GM19023 (cell line): Measurements from ENCODE around the gene C13orf42.

Experiments
- ATAC-seq: cut with Tn5 transposase; IDR thresholded peaks from one replicate; pipeline ENCODE4 v1.9.1; 2021; ENCODE audit warnings: mild to moderate bottlenecking, moderate library complexity; ENCODE audit not compliant: unreplicated experiment

C13orf42 gene

DNA sequence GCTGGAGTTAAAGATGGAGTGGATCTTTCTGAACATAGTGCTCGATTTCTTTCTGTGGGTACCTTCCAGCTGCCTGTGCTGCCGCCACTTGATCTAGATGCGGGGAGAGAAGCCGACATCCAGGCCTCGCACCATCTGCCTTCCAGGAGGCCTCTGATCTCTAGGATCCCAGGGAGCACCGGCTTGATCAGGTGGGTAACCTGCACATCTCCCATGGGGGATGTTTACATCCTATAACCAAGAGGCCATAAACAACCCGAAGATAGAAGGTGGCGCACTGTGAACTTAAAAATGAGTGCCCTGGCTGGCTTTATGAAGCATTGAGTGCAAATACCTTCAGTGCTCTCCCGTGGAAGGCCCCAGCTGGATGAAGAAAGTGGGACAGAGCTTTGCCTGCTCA is at the start of gene C13orf42:
TSS of gene C13orf42 (minus strand) at position 101 of the 400 bp plus-strand sequence. CDS start at position 36, 65 bp downstream.
- ATAC-seq = no peak

DNA sequence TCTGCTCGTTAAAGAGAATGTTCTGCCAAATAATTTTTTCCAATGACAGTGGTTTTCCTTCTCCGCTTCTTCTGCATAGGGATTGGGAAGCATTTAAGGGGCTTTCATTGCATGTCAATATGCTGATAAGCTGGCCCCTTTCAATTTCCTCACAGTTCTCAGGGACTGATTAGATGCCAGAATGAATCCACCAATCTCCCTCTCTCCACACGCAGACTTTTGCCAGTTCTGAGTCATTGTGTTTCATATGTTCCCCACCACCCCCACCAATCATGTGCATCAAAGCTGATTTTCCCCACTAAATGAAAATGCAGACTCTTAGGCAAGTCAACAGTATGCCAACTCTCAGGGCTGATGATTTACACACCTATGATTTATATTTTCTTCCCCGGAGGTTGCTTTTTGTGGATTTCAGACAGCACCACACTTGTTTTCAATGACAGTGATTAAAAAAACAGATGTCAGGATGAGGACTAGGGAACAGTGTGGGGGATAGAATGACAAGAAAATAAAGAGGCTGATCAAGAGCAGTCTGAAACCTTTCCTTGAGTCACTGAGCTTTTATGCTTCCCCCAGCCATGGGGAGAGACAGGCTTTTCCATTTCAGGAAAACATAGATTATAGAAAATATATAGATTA is 47.9 kb upstream of the C13orf42 start:
- ATAC-seq = no peak

DNA sequence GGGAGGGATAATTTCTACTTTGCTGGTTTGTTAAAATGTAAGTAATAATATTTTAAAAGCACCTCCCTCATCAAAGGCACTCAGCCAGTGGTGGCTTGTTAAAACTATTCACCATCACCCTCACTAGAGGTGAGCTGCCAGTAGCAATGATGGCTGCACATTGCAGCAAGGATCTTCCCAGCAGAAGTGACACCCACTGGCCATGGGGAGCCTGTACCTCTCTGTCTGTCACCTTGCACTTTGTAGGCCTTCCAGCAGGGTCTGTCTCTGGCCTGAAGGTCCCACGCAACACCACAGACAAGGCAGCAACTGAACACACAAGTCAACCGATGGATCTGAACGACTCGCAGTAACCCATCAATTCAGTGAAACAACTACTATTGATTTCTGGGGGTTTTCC is 47.3 kb upstream of the C13orf42 start:
- no peak for ATAC-seq

DNA sequence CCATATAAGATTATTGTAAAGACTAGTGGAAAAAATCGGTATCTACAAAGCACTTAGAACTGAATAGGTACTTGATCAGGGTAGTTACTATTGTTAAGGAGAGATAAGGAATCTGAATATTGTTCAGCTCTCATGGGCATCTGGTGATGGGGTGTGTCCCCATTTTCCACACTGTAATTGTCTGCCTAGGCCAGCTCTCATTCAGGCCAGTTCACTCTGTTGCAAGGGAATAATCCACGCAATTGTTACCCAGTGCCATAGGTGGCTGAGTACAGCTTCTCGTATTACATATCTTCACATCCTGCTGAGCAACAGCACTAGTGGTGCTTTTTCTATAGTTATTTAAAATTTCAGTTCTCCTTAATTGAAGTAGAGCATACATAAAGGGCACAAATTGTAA is 45.6 kb upstream of the C13orf42 start:
- ATAC-seq = no peak

DNA sequence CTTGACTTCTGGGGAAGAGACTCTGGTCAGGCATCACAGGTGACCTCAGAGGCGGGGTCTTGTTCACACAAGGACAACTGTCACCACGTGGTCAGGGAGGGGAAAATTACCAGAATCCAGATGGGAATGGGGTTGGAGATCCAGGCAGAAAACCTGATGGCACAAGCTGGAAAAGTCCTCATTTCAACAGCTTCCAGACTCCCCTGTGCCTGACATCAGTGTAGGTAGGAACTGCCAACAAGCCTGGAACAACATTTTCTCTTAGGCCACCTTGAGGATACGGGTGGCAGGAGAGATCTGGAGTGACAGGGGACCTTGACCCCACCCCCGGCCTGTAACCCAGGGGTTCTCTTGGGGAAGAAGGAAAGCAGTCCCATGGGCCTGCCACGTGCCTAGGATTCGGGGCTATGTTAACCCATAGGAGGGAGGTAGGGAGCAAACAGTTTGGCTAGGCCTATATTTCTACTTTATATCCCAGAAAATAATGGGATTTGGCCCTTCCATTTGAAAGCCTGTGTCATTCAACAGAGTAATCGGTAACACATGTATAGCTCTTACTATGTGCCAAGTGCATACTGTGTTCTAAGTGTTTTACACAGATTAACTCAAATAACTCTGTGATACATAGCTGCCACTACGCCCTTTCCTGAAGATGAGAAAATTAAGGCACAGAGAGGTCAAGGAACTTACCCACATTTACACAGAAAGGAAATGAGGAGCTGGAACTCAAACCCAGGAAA is 44.9 kb upstream of the C13orf42 start:
- ATAC-seq = no peak

DNA sequence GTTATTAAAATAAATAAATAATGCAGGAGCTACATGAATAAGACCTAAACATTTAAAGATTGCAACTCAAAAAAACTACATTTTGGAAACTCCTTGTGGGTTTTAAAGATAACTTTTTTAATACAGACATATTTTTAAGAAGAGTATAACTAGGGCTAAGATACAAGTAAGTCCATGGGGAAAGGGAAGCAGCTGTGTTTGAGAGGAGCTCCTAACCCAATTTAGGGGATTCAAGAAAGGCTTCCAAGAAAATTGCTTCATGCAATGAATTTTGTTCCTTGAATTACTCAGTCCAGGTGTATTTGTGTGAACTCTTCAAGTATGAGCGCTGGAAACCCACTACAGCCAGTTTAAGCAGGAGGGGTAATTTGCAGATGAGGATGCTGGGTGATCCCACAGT is 44.1 kb upstream of the C13orf42 start:
- ATAC-seq = no peak

DNA sequence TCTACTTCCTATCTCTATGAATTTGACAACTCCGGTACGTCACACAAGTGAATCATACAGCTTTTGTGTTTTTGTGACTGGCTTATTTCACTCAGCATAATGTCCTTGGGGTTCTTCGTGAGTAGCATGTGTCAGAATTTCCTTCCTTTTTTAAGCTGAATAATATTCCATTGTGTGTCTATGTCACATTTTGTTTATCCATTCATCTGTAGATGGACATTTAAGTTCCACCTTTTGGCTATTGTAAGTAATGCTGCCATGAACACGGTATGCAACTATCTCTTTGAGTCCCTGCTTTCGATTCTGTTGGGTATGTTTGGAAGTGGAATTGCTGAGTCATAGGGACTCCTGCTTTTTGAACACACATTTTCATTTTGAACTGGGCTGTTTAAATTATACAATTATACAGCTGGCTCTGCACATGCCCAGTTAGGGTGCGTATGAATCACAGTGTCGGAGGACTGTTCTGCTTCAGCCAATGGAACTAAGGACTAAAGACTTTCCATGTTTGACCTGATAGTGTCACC is 43.0 kb upstream of the C13orf42 start:
- no peak for ATAC-seq

DNA sequence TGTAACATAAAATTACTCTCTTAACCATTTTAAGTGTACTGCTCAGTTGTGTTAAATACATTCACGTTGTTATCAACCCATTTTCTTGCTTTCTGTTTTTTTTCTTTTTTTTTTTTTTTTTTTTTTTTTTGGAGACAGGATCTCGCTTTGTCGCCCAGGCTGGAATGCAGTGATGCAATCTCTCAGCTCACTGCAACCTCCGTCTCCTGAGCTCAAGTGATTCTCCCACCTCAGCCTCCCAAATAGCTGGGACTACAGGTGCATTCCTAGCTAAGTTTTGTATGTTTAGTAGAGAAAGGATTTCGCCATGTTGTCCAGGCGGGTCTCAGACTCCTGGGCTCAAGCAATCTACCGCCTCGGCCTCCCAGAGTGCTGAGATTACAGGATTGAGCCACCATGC is 42.5 kb upstream of the C13orf42 start:
- no peak for ATAC-seq

DNA sequence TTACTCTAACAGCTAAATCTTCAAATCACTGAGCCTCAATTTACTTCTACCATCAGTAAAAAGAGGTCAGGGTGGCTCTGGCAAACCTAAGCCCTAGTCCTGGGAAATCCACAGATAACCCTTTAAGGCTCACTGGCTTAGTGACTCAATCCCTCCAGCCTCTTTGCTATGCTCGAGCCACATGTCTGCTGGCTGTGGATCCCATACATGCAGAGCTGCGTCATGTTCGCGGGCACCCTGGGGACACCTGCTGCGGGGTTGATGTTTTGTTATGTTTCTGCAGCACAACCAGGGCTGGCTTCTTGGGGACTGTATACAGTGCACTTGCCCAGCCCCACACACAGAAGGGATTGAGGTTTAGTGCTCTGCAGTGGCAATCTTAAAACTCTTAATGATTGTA is 41.6 kb upstream of the C13orf42 start:
- no peak for ATAC-seq

DNA sequence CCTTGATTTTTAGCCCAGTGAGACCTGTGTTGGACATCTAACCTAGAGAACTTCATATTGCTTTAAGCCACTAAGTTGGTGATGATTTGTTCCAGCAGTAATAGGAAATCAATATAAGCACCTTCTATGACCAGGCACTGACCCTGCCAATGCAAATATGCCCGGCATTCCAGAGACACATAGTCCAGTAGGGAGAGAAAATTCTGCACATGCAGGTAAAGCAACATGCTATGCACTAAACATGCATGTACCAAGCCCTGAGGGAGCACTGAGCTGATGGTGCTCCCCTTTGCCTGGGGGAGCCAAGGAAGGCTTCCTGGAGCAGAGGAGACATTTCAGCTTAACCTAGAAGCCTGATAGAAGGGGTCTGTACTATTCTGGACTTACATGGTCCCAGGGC is 40.4 kb upstream of the C13orf42 start:
- ATAC-seq = no peak

DNA sequence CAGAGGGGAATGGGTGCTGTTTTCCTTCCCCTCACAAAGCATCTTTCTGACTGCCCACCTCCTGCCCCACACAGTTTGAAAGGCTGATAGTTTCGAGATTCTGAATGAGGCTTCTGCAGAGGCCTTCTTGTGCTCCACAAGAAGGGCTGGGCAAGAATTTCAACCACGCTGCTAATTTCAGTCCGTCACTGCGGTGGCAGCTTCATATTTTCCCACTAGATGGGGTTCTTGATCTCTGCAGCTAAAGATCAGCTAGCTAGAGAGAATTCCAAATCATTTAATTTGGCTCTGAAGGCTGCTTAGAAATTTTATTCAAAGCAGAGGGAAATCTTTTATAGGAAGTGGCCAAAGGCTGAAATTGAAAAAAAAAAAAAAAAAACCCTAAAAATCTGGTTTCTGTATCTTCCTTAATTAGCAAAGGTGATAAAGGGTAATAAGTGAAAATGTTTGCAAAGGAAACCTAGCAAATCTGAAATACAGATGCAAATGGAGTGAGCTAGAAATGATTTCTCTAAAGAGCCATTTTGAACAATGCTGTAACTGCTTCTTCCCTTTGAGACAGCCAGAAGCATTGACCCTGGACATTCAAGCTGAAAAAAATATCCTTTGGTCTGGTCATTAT is 38.0 kb upstream of the C13orf42 start:
- ATAC-seq = no peak

DNA sequence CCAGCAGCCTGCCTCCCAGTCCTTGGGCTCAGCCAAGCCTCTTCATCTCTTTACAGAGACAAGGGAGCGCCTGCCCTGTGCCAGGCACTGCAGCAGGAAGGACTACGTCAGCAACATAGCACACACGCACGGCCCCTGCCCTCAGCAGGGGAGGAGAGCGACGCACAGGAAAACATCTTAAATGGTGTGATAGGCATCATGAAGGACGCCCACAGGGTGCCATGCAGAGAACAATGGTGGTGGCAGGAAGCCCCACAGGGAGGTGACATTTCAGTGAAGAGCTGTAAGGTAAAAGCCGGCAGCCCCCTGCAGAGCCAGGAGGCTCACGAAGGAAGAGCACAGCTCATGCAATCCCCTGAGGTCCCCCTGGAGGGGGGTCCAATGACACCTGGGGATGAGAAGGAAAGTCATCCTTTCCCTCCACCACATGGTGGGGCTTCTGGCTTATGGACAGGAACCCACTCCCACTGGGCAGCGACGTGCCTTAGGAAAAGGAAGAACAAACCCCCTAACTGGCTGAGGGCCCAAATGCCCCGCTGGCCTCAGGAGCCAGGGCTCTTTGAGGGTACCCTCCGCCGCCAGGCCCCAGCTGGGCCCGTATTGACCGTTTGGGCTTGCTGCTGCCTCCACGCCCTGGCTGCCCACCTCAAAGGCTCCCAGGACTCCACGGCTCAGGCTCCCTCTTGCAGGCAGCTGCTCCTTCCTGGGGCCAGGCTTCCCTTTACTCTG is 37.3 kb upstream of the C13orf42 start:
- ATAC-seq = no peak

DNA sequence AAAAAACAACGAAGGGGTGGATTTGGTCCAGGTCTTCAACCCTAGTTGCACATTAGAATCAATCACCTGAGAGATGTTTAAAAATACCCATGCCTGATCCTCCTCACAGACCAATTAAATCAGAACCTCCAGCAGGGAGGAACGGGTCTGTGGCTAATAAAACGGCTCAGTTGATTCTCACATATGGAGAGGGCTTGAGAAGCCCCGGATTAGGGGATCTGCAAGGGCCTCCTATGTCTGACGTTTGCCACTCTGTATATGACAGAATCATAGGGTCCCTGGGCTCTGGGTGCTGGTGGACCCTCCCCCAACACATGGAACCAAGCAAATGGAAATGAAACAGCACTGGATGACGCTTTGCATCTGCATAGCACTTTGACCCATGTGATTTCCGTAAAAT is 36.7 kb upstream of the C13orf42 start:
- ATAC-seq = no peak

DNA sequence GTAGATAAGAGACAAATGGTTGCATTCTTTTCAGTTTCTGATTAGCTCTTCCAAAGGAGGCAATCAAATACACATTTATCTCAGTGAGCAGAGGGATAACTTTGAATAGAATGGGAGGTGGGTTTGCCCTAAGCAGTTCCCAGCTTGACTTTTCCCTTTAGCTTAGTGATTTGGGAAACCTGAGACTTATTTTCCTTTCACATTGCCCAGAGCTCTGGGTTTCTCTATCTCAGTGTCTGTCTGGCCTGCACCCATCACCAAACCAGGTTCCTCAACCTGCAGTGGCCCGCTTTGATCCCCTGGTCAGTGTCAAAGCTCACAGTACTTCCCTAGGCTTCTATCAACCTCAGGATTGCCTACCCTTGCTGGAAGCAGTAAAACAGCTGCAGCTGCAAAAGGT is 35.6 kb upstream of the C13orf42 start:
- no peak for ATAC-seq

DNA sequence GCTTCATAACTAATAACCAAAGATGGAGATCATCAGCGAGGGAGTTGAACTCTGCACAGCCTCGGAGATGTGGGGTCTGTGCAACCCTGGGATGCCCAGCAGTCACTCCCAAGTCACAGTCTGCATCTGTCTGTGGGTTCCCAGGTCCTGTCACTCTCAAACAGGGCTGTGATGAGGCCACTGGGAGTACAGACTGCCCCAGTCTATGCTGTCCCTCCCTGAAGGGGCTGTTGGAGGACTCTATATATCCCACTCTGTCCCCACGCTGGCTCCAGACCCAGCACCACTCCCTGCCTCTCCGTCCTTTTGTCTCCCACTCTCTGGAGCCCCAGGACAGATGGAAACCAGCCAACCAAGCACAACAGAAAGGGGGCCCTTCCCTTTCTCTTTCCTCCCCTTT is 26.2 kb upstream of the C13orf42 start:
- no peak for ATAC-seq

DNA sequence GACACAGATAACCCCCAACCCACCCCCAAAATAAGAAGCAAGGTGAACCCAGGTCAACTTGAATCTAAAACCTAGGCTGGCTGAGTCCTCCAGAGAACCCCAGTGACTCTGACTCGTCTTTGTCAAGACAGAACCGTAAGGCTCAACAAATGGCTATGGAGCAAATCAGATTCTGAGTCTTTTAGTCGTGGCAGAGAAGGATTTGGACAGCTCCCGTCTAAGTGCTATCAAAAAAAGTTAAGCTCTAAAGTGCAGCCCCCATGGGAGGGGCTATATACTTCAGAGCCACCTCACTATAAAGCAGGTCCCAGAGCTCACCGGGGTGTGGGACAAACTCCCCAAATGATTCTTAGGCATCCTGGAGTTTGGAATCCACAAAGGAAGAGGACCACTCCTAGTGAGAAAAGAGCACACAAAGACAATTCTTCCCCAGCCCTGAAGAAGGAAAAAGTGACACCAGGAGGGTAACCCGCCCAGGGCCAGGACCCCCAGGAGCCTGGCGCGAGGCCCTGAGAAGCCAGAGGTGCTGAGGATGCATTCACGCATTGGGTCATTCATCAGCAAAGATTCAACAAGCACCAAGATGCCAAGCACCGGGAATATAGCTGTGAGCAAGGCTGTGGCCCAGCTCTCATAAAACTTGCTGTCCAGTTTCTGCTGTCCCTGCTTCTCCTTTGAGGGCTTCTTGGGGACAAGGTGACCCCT is 25.4 kb upstream of the C13orf42 start:
- no peak for ATAC-seq

DNA sequence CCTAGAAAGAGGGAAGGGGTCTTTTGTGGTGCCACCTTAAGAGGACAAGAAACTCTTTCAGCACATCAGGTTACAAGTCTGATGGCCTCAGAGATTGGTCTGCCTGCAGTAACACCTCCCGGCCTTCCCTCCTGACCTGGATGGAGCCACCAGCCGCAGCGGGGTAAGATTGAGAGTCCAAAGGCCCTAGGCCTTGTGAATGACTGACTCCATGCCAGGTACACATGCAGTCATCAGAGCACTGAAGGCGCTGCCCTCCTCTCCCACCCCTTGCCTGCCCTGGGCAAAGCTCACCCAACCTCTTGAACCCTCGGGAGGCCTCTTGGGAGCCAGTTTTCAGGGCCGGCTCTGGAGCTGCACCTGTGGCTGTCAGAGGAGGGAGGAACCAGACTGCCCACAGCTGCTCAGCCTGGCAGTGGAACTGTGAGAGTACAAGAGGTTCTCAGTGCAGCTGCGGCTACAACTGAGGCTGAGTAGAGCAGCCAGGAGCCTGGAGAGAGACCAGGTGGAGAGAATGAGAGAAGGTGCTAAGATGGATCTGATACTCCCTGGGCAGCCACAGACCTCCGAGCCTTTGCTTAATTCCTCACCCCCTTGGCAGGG is 23.8 kb upstream of the C13orf42 start:
- no peak for ATAC-seq

DNA sequence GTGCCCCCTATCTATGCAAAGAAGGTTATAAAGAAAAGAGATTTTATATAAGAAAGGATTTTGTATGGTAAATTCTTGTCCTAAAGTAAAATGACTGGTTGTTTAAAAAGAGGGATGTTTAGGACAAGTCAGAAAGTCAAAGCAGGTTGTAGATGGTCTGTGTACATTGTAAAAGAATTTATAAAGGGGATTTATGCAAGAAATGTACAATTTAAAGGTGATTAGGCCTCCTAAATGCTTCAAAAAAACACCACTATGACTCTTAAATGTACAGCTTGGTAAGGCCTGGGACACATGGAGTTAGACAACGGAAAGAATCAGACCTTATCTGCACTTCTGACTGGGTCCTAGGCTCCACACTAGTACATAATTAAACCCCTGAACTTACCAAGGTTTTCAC is 19.3 kb upstream of the C13orf42 start:
- ATAC-seq = no peak

DNA sequence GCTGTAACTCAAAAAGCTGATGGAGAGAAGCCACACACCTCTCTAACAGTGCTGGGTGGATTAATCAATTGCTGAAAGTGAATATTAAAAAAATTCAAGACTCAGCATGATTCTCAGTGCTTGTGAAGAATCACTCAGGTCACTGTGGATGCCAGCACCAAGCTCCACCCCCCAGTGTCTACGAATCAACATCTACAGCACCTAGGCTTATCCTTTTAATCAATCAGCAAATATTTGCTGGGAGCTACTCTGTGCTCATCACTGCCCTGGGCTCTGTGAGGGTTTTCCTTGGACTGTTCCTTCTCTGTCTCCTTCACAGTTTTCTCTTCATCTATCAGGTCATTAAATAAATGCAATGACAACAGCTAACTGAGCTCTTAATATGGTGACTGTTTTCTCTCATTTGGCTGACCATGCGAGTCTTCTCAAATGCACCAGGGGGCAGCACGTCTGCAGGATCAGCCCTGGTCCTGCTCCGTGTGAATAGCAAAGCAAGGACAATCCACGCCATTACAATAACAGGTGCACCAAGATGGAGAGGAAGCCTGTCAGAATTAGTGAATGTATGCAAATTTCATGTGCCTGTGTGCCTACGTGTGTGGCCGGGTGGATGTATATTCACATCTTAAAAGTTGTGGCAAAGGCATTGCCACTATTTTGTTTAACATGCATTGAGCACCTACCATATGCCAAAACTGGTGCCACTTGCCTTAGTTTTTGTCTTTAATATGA is 14.6 kb upstream of the C13orf42 start:
- ATAC-seq = peak; percentile 70
